ENCODE results near the gene KATNIP. TPM values are rescaled to one million over a fixed set of nuclear protein-coding genes. Genes with fewer than 3 reads are reported as not detected.

KATNIP gene
- 10 to 100 TPM; 19.9 to 79.6 (median 38.6) TPM for total RNA-seq

- H3K4me3 ChIP-seq, result peak within 1 kb of the TSS; percentile 78 to 97 (median 88)
- DNase-seq (peak; percentile 100), ATAC-seq (ENCODE audit: low FRiP score in 2 of 2) (peak; percentile 98 to 100)
- no peak for TF ChIP-seq EP300 (IDR thresholded peaks at IDR 0.05)
- TF ChIP-seq POLR2AphosphoS5 (IDR thresholded peaks at IDR 0.05), result peak; percentile 80 to 82
- TF ChIP-seq POLR2A (IDR thresholded peaks at IDR 0.05), result peak in 3 of 4 donors; percentile 61 to 83 (median 68)
- peak in 2 of 6 experiments; percentile 8 to 15 for TF ChIP-seq CTCF (IDR thresholded peaks at IDR 0.05)
- H3K36me3 ChIP-seq, result peaks cover 0 to 7% (median 4%) of the 10 kb centered on the region in 4 donors
- 0% methylated on average over 9 to 29 of the region's 59 CpGs for whole genome bisulfite sequencing, 2 donors
- no peaks in the 10 kb centered on the region for H3K9me3 ChIP-seq
- H3K4me1 ChIP-seq, result peaks cover 22 to 37% (median 25%) of the 10 kb centered on the region in 4 donors
- no peaks in the 10 kb centered on the region for H3K27me3 ChIP-seq
- peak within 1 kb of the TSS; percentile 72 to 92 (median 88) for H3K27ac ChIP-seq
Observed at GRCh38 chr16:27549746-27550581, at the start of gene KATNIP, which contains the start of gene GTF3C1. Gene KATNIP (plus strand): TSS chr16:27550144. CDS start chr16:27550171, 27 bp downstream. Gene GTF3C1 (minus strand): TSS chr16:27549913. CDS start chr16:27549890, 23 bp downstream.

GRCh38 chr16:27500801-27501200 lies 49.1 kb upstream of the KATNIP start:
- no peaks in the 10 kb centered on the region for H3K27me3 ChIP-seq
- DNase-seq, result no peak
- H3K27ac ChIP-seq, result no peak overlapping the region
- no peak overlapping the region for H3K4me3 ChIP-seq
- no peak for ATAC-seq (ENCODE audit: low FRiP score in 2 of 2)
- no peak for TF ChIP-seq POLR2AphosphoS5 (IDR thresholded peaks at IDR 0.05)
- no peak for TF ChIP-seq EP300 (IDR thresholded peaks at IDR 0.05)
- no peak for TF ChIP-seq POLR2A (IDR thresholded peaks at IDR 0.05)
- no peak for TF ChIP-seq CTCF (IDR thresholded peaks at IDR 0.05)
- peaks cover 46 to 100% (median 91%) of the 10 kb centered on the region in 4 donors for H3K36me3 ChIP-seq
- no peaks in the 10 kb centered on the region for H3K4me1 ChIP-seq
- H3K9me3 ChIP-seq, result no peaks in the 10 kb centered on the region
- 86 to 100% methylated on average over 3 of the region's 3 CpGs for WGBS, 2 donors

GRCh38 chr16:27503662-27504061 lies 46.3 kb upstream of the KATNIP start:
- no peak overlapping the region for H3K4me3 ChIP-seq
- no peak for TF ChIP-seq EP300 (IDR thresholded peaks at IDR 0.05)
- TF ChIP-seq POLR2A (IDR thresholded peaks at IDR 0.05), result no peak
- no peak for TF ChIP-seq POLR2AphosphoS5 (IDR thresholded peaks at IDR 0.05)
- no peak for TF ChIP-seq CTCF (IDR thresholded peaks at IDR 0.05)
- peaks cover 58 to 100% (median 97%) of the 10 kb centered on the region in 4 donors for H3K36me3 ChIP-seq
- no peaks in the 10 kb centered on the region for H3K27me3 ChIP-seq
- no peaks in the 10 kb centered on the region for H3K9me3 ChIP-seq
- no peak overlapping the region for H3K27ac ChIP-seq
- ATAC-seq (ENCODE audit: low FRiP score in 2 of 2) (no peak), DNase-seq (no peak)
- no peaks in the 10 kb centered on the region for H3K4me1 ChIP-seq
- WGBS, 2 donors, result 78 to 95% methylated on average over 5 of the region's 5 CpGs

GRCh38 chr16:27505297-27506236 lies 44.4 kb upstream of the KATNIP start:
- WGBS, 2 donors, result 93 to 96% methylated on average over 8 to 13 of the region's 13 CpGs
- H3K4me1 ChIP-seq, result no peaks in the 10 kb centered on the region
- no peaks in the 10 kb centered on the region for H3K9me3 ChIP-seq
- TF ChIP-seq CTCF (IDR thresholded peaks at IDR 0.05) (no peak), EP300 (IDR thresholded peaks at IDR 0.05) (no peak), POLR2A (IDR thresholded peaks at IDR 0.05) (no peak), POLR2AphosphoS5 (IDR thresholded peaks at IDR 0.05) (no peak)
- ATAC-seq (ENCODE audit: low FRiP score in 2 of 2) (no peak), DNase-seq (no peak)
- H3K27me3 ChIP-seq, result no peaks in the 10 kb centered on the region
- peaks cover 58 to 99% (median 96%) of the 10 kb centered on the region in 4 donors for H3K36me3 ChIP-seq
- no peak overlapping the region for H3K27ac ChIP-seq
- no peak overlapping the region for H3K4me3 ChIP-seq

Data from upper lobe of left lung (tissue), 6 donors.